Gastrocnemius medialis (tissue), 4 donors: ENCODE data around the gene SYTL1.

ENCODE experiments used
- CTCF ChIP-seq, 5 experiments: fragments of 450-650 bp in 3 of 5; fragments of 200-600 bp in 2 of 5; sonication (generic) in 2 of 5; IDR thresholded peaks in 4 of 5; conservative IDR thresholded peaks in 1 of 5; 1 replicate in 4 of 5; 2 replicates in 1 of 5; pipeline ENCODE4 v1.5.1; 2016 to 2019; ENCODE audit warnings: antibody characterized with exemption in 5 of 5, mild to moderate bottlenecking in 3 of 5, moderate library complexity in 3 of 5
- POLR2A ChIP-seq, 2 donors: fragments of 450-650 bp; IDR thresholded peaks; one replicate each; pipeline ENCODE4 v1.6.1; 2017; ENCODE audit warnings: antibody characterized with exemption in 2 of 2, mild to moderate bottlenecking in 2 of 2, moderate library complexity in 2 of 2

DNA sequence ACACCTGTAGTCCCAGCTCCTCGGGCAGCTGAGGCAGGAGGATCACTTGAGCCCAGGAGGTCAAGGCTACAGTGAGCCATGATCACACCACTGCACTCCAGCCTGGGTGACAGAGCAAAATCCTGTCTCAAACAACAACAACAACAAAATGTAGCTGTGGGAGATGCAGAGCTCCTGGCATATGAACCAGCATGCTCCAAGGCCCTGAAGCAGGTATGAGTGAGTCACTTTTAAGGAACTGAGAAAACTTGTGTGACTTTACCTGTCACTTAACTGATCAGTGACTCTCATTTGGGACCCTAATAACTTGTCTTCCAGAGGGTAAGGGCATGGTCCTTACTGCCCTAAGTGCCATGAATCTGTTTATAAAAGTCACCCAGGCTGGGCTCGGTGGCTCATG, 39.2 kb upstream of the SYTL1 start:
- TF ChIP-seq CTCF (IDR thresholded peaks at IDR 0.05 in 4 of 5, conservative IDR thresholded peaks at IDR 0.05 in 1 of 5) (no peak), POLR2A (IDR thresholded peaks at IDR 0.05) (no peak)
